Activated naive CD4-positive, alpha-beta T cell treated with anti-CD3 and anti-CD28 coated beads for 36 hours (primary cell): ENCODE results near the gene TBL1XR1. TPM values are rescaled to one million over a fixed set of nuclear protein-coding genes. Genes with fewer than 3 reads are reported as not detected.

Experiments
- CTCF ChIA-PET: fragments of 350-600 bp; sonication (Branson Sonifier 250); formaldehyde crosslinking; loops from one replicate; lab custom pipeline; 2021; ENCODE audit warnings: antibody characterized with exemption; lab: Charles Lee
- DNase-seq: peaks from one replicate; pipeline ENCODE4 v3.0.0-alpha.2; 2020
- H3K27ac Mint-ChIP-seq: one replicate; pipeline ENCODE4 v1.8.0; 2021; ENCODE audit warnings: mild to moderate bottlenecking, mixed read lengths
- H3K27me3 Mint-ChIP-seq: one replicate; pipeline ENCODE4 v1.8.0; 2021; ENCODE audit warnings: low read depth, mixed read lengths
- H3K36me3 Mint-ChIP-seq: one replicate; pipeline ENCODE4 v1.8.0; 2021; ENCODE audit warnings: low read depth, mixed read lengths
- H3K4me1 Mint-ChIP-seq: one replicate; pipeline ENCODE4 v1.8.0; 2021; ENCODE audit warnings: low read depth, mixed read lengths
- H3K4me3 Mint-ChIP-seq: one replicate; pipeline ENCODE4 v1.8.0; 2021; ENCODE audit warnings: mild to moderate bottlenecking, moderate library complexity, mixed read lengths
- H3K9me3 Mint-ChIP-seq: one replicate; pipeline ENCODE4 v1.8.0; 2021; ENCODE audit warnings: mixed read lengths
- intact Hi-C: fragments of 100-400 bp; cut with micrococcal nuclease; formaldehyde crosslinking; loops from one replicate; pipeline ENCODE4 v1.15.1; 2023
- total RNA-seq, 2 experiments: library from RNA; stranded (reverse); gene quantifications; one replicate each; pipeline ENCODE4 v1.2.3, GENCODE V29; 2021

TBL1XR1 gene
- total RNA-seq, 2 experiments from 2014 or later: 149 to 162 TPM

DNA sequence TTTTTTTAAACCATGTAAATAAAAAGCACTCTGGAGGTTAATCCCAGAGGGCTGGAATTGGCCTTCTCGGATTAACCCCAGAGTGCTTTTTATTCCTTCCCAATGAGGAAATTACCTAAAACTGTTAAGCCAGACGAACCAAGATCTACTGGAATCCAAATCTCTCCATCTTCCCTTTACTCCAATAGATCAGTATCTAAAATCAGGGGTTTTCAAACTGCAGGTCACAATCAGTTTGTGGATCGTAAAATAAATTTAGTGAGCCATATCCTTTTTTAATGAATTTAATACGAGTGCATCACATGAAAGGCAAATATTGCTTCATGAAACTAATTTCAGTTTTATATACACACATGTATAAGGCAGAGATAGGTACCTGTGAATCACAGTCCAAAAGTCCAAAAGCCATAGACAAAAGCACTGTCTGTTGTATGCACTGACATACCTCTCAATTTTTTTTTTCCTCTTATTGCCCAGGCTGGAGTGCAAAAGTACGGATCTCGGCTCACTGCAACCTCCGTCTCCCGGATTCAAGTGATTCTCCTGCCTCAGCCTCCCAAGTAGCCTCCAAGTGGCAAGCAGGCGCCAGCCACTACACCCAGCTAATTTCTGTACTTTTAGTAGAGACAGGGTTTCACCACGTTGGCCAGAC, 61.3 kb downstream of the TBL1XR1 start:
- intact Hi-C loops: no loop called here
- Mint-ChIP-seq H3K4me3 (no peak overlapping the region), H3K4me1 (peaks cover 71% of the 10 kb centered on the region), H3K27me3 (no peaks in the 10 kb centered on the region), H3K9me3 (no peaks in the 10 kb centered on the region), H3K27ac (no peak overlapping the region), H3K36me3 (peaks cover 27% of the 10 kb centered on the region)
- CTCF ChIA-PET: no interaction called here
- DNase-seq: no peak

DNA sequence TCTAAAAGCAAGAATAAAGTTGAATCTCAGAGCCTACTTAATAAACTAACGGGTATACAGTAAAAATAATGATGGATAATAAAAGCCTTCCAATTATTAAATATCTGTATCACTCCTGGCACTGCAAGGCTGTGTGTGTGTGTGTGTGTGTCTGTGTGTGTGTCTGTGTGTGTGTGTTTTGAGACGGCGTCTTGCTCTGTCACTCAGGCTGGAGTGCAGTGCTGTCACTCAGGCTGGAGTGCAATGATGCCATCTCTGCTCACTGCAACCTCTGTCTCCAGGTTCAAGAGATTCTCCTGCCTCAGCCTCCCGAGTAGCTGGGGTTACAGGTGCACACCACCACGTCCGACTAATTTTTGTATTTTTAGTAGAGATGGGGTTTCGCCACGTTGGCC, 62.5 kb downstream of the TBL1XR1 start:
- no peak for DNase-seq
- intact Hi-C loops: no loop called here
- Mint-ChIP-seq H3K27me3 (no peaks in the 10 kb centered on the region), H3K36me3 (peaks cover 32% of the 10 kb centered on the region), H3K4me3 (no peak overlapping the region), H3K27ac (no peak overlapping the region), H3K9me3 (no peaks in the 10 kb centered on the region), H3K4me1 (peaks cover 66% of the 10 kb centered on the region)
- CTCF ChIA-PET: no interaction called here

DNA sequence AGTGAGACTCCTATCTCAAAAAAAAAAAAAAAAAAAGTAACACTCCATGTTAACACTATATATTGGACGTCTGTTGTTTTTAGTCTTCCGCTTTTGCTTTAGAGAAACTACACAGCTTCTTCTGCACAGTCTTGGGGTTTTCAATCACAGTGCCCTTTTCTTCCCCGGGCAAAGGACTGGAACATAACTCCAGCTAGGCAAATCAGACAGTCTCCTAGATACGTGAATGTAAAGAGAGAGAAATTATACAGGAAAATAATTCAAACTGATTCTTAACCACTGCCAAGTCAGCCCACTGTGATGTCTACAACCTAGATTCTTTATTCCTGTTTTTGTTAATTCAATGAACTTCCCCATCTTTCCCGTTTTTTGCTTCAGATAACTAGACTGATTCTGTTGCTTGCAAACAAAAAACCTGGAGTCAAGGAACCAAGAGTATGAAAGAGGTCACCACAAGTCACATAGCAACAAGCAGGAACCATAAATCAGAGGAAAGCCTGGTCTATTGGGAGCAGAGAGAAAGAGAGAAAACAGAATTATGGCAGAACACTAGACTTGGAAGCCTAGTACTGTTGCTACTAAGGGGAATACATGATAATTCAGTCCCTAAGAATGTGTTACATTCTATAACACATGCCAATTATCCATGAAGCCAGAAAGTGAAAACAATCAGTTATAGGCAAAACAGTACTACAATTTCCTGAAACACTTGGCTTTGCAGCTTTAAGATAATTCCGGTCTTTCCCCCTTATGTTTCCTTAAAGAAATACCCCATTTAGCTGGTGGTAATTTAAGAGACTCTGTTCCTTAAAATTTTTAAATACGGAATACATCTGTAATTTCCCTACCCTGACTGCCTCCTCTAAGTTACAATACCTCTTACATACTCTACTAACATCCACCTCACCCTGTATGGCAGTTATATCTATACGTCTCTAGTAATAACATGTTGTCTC, 63.1 kb downstream of the TBL1XR1 start:
- no peaks in the 10 kb centered on the region for H3K27me3 Mint-ChIP-seq
- peaks cover 62% of the 10 kb centered on the region for H3K4me1 Mint-ChIP-seq
- no peak overlapping the region for H3K4me3 Mint-ChIP-seq
- H3K36me3 Mint-ChIP-seq: peaks cover 31% of the 10 kb centered on the region
- intact Hi-C loops: no loop called here
- no peak for DNase-seq
- CTCF ChIA-PET: interaction anchor here (0.6 kb wide), 1 partner anchor 42 kb away, joined by 3 read pairs; no protein-coding TSS in a partner anchor
- H3K27ac Mint-ChIP-seq: no peak overlapping the region
- H3K9me3 Mint-ChIP-seq: no peaks in the 10 kb centered on the region

DNA sequence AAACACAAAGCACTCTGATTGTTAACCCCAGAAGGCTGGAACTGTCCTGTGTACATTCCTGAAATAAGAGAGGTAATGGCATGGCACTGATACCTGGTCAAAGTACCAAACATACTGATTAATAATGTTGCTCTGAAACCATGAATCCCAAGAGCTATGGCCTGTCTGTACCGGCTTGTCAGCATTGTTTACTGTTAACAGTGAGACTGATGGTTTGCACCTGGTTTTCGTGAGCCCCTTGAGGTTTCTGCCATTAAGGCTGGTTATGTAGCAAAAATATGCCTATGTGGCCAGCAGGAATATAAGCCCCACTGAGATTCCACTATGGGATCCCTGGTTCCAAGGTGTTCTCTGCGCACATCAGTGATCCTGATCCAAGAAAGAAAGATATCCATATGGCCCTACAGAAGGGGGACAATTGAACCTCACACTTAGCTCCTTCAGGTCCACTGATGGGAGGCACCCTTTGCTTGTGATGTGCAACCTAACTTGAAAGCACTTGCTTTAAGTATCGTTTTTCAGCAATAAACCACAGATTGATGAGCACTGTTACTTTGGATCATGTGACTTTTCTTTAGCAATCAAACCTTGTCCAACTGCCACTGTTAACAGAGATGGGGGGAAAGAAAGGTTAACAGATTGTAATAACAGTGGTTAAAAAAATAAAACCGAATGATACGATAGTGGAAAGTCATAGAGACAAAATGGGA, 65.2 kb downstream of the TBL1XR1 start:
- CTCF ChIA-PET: no interaction called here
- H3K27ac Mint-ChIP-seq: no peak overlapping the region
- H3K9me3 Mint-ChIP-seq: no peaks in the 10 kb centered on the region
- peaks cover 38% of the 10 kb centered on the region for H3K36me3 Mint-ChIP-seq
- H3K27me3 Mint-ChIP-seq: no peaks in the 10 kb centered on the region
- H3K4me3 Mint-ChIP-seq: no peak overlapping the region
- intact Hi-C loops: no loop called here
- DNase-seq: no peak
- H3K4me1 Mint-ChIP-seq: peaks cover 63% of the 10 kb centered on the region

DNA sequence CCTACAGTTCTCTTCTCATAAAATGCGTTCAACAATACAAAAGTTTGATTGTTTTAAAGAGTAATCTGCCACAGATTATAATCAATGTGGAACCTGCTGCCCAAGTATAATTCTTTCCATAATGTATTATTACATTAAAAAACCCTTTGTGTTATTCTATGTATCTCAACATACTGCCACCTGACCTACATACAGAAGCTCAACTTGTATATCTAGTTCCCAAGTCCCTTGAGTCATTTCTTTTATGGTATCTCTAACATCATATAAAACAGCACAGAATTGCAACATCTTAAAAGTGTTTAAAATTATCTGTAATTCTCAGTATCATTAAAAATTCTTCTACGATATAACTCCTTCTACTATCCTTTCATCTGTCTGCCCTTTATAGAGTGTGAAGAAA, 70.3 kb downstream of the TBL1XR1 start:
- Mint-ChIP-seq H3K4me1 (peaks cover 71% of the 10 kb centered on the region), H3K27me3 (no peaks in the 10 kb centered on the region), H3K9me3 (no peaks in the 10 kb centered on the region), H3K36me3 (peaks cover 26% of the 10 kb centered on the region), H3K27ac (no peak overlapping the region), H3K4me3 (no peak overlapping the region)
- no peak for DNase-seq
- CTCF ChIA-PET: no interaction called here
- intact Hi-C loops: no loop called here

DNA sequence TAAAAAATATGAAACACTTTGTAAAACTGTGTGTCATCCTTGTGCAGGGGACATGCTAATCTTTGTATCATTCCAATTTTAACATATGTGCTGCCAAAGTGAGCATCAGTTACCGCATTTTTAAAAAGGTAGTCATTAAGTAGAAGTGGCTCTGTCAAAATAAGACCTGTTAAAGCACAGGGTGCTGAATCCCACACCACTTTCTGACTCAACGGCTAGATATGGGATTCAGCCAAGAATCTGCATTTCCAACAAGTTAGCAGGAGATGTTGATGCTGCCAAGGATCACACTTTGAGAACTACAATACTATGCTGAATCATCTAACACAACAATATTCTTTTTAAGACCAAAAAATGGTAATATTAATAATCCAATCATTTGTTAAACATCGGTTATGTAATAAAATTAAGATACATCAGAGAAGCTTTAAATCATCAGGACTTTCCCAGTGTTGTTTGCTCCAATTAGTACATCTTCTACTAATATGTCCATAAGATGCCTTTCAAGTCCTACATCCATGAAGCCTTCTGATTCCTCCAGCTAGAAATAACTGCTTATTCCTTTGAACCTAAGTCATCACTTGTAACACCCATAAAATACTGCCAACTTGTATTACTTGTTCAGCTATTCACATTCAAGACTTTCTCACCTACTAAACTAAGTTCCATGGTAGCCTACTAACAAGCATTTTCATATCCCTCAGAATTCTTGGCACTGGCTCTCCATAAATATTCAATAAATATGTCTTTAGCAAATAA, 71.1 kb downstream of the TBL1XR1 start:
- no peak overlapping the region for H3K4me3 Mint-ChIP-seq
- peaks cover 76% of the 10 kb centered on the region for H3K4me1 Mint-ChIP-seq
- intact Hi-C loops: no loop called here
- peaks cover 20% of the 10 kb centered on the region for H3K36me3 Mint-ChIP-seq
- CTCF ChIA-PET: no interaction called here
- no peak for DNase-seq
- H3K27me3 Mint-ChIP-seq: no peaks in the 10 kb centered on the region
- no peaks in the 10 kb centered on the region for H3K9me3 Mint-ChIP-seq
- H3K27ac Mint-ChIP-seq: no peak overlapping the region

DNA sequence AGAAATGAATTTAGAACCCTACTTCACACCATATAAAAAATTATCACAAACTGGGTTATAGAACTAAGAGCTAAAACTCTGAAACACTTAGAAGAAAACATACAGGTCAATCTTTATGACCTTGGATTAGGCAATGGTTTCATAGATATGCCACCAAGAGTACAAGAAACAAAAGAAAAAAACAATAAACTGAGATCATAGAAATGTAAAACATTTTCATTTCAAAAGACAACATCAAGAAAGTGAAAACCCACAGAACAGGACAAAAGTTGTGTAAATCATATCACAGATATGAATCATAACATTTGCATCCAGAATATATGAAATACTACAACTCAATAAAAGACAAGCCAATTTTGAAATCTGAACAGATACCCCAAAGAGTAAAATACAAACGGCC, 72.4 kb downstream of the TBL1XR1 start:
- Mint-ChIP-seq H3K27ac (peak overlapping the region; percentile 5), H3K4me3 (no peak overlapping the region), H3K36me3 (peaks cover 13% of the 10 kb centered on the region), H3K4me1 (peaks cover 78% of the 10 kb centered on the region), H3K9me3 (no peaks in the 10 kb centered on the region), H3K27me3 (no peaks in the 10 kb centered on the region)
- DNase-seq: no peak
- intact Hi-C loops: loop anchor here (2.0 to 5.0 kb wide), 4 partner anchors 14 to 72 kb away; partner anchors contain the start of gene TBL1XR1
- CTCF ChIA-PET: no interaction called here

DNA sequence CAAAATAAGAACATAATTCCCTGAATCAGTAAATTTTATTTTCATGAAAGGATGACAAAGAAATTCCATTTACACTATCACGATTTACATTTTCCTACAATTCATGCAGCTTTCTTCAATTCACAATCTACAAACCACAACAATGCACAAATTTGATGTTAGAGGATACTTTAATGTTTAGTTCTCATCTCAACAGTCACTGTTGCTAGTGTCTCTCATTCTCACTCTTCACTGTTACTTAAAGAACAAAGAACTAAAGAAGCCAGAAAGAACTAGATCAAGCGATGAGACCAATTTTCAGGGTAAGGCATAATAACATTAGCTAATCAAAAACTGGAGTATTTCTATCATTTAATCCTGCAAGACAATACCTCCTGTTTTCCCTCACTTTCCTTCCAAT, 73.5 kb downstream of the TBL1XR1 start:
- H3K4me3 Mint-ChIP-seq: no peak overlapping the region
- CTCF ChIA-PET: no interaction called here

DNA sequence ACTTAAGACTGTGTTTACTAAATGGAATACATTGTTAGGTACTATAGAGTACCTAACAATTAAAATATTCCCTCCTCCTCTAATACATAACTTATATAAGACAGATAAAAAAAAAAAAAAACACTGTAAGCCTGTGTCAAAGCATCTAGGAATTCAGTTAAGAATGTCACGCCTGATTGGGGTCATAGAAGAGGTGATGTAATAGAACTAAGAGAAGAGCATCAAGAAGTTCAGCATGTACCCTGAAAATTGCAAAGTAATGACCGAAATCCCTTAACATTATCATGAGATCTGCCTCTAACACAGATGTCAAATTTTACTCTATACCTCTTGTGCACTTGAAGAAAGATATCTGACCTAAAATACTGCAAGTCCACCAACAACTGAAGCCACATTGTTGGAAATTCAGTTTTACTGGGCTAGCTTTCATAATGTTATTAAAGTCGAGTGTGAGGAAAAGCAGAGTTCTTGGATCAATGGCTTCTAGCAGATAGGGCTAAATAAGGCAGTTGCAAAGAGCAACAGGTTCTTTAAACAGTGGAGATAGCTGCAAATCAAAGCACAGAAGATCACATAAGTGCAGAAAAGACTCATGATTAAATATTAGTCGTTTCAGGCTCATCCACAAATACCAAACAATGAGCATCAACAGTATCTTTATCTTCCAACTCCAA, 75.0 kb downstream of the TBL1XR1 start:
- CTCF ChIA-PET: no interaction called here
- H3K36me3 Mint-ChIP-seq: peaks cover 8% of the 10 kb centered on the region

More for the DNA sequence above, 73.5 kb downstream of the TBL1XR1 start:
- intact Hi-C loops: loop anchor here (2.0 to 5.0 kb wide), 4 partner anchors 13 to 73 kb away; partner anchors contain the start of gene TBL1XR1
- H3K27me3 Mint-ChIP-seq: no peaks in the 10 kb centered on the region
- H3K36me3 Mint-ChIP-seq: peaks cover 14% of the 10 kb centered on the region
- peaks cover 81% of the 10 kb centered on the region for H3K4me1 Mint-ChIP-seq
- no peaks in the 10 kb centered on the region for H3K9me3 Mint-ChIP-seq
- peak overlapping the region; percentile 58 for H3K27ac Mint-ChIP-seq
- DNase-seq: no peak

DNA sequence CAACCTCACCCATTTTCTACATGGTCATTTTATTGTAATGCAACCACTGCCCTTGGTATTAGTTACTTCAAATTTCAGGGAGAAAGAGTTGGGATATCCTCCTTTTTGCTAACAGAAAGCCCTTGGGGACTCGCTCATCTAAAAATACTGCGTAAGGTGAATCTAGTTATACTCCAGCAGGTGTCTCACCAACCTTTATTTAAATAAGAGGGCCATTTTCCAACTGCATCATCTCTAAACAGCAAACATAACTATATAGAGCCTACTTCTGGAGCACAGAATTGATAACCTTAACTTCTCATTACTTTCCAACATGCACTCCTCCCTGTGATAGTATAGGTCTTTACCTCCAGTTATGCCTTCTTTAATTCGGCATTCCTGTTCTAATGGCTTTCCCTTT, 77.5 kb downstream of the TBL1XR1 start:
- Mint-ChIP-seq H3K4me3 (no peak overlapping the region), H3K4me1 (peaks cover 72% of the 10 kb centered on the region), H3K36me3 (peaks cover 13% of the 10 kb centered on the region), H3K9me3 (no peaks in the 10 kb centered on the region), H3K27me3 (no peaks in the 10 kb centered on the region), H3K27ac (no peak overlapping the region)
- intact Hi-C loops: loop anchor here (5.0 kb wide), 1 partner anchor 77 kb away; the partner anchor contains the start of gene TBL1XR1
- DNase-seq: no peak
- CTCF ChIA-PET: no interaction called here

More for the DNA sequence above, 75.0 kb downstream of the TBL1XR1 start:
- peaks cover 79% of the 10 kb centered on the region for H3K4me1 Mint-ChIP-seq
- H3K4me3 Mint-ChIP-seq: no peak overlapping the region
- no peaks in the 10 kb centered on the region for H3K9me3 Mint-ChIP-seq
- no peak overlapping the region for H3K27ac Mint-ChIP-seq
- intact Hi-C loops: loop anchor here (5.0 kb wide), 1 partner anchor 75 kb away; the partner anchor contains the start of gene TBL1XR1
- DNase-seq: no peak
- H3K27me3 Mint-ChIP-seq: no peaks in the 10 kb centered on the region

DNA sequence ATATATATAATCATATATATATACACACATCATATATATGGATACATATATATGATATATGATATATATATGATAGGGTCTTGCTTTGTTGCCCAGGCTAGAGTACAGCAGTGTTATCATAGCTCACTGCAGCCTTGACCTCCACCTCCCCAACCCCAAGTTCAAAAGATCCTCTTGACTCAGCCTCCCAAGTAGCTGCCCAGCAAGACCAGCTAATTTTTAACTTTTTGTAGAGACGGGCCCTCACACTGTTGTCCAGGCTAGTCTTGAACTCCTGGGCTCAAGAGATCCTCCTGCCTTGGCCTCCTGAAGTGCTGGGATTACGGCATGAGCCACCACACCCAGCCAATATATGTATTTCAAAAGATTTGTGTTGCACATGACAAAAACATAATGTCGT, 83.0 kb downstream of the TBL1XR1 start:
- DNase-seq: no peak
- intact Hi-C loops: no loop called here
- Mint-ChIP-seq H3K27me3 (no peaks in the 10 kb centered on the region), H3K4me1 (peaks cover 64% of the 10 kb centered on the region), H3K4me3 (no peak overlapping the region), H3K27ac (no peak overlapping the region), H3K9me3 (no peaks in the 10 kb centered on the region), H3K36me3 (peaks cover 6% of the 10 kb centered on the region)
- CTCF ChIA-PET: interaction anchor here (0.6 kb wide), 1 partner anchor 940 kb away, joined by 3 read pairs; no protein-coding TSS in a partner anchor
